HEK293 (cell line): ENCODE results near the gene CDHR1.

ENCODE experiments used
- CTCF ChIA-PET: fragments of 350-600 bp; formaldehyde crosslinking; extraction: SDS; loops from one replicate; lab custom pipeline; 2021; ENCODE audit warnings: antibody characterized with exemption; lab: Yijun Ruan, JAX
- POLR2A ChIA-PET: fragments of 300-600 bp; formaldehyde crosslinking; extraction: SDS; loops from one replicate; lab custom pipeline; 2020; ENCODE audit warnings: antibody characterized with exemption, inconsistent platforms; lab: Yijun Ruan, JAX
- H3K27ac ChIP-seq: fragments of 200-500 bp; sonication (Bioruptor generic); 2 replicates; pipeline ENCODE4 v1.5.1; 2014; ENCODE audit warnings: low read depth, low read length, control low read depth, inconsistent platforms; ENCODE audit errors: extremely low read depth
- H3K36me3 ChIP-seq, 2 experiments: fragments of 200-500 bp in 1 of 2; sonication (Bioruptor generic) in 1 of 2; 1 replicate in 1 of 2; 2 replicates in 1 of 2; pipeline ENCODE4 v1.5.1; 2014 to 2017; ENCODE audit warnings: inconsistent platforms in 2 of 2, low read length in 2 of 2; ENCODE audit not compliant: control insufficient read depth in 2 of 2, insufficient read depth in 1 of 2
- H3K4me1 ChIP-seq: fragments of 200-500 bp; sonication (Bioruptor generic); 2 replicates; pipeline ENCODE4 v1.5.1; 2014; ENCODE audit warnings: mild to moderate bottlenecking, low read length, inconsistent platforms; ENCODE audit not compliant: control insufficient read depth, insufficient read depth
- H3K4me3 ChIP-seq: 2 replicates; pipeline ENCODE4 v1.5.1; 2011; ENCODE audit warnings: low read depth, mild to moderate bottlenecking, control low read depth, low read length, moderate library complexity
- H3K9me3 ChIP-seq: fragments of 200-500 bp; sonication (Bioruptor generic); 2 replicates; pipeline ENCODE4 v1.5.1; 2014; ENCODE audit warnings: low read depth, low read length, inconsistent platforms; ENCODE audit not compliant: control insufficient read depth, insufficient read depth
- ATF2 ChIP-seq: fragments of 450-650 bp; formaldehyde crosslinking; IDR thresholded peaks from 2 replicates; pipeline ENCODE4 v1.5.1; 2016; ENCODE audit warnings: missing biosample characterization, missing genetic modification characterization, low read depth
- HOXD13 ChIP-seq: sonication (generic); formaldehyde crosslinking; IDR thresholded peaks from 2 replicates; pipeline ENCODE4 v1.8.0; 2022; ENCODE audit warnings: missing genetic modification reagents, borderline replicate concordance
- MYNN ChIP-seq: fragments of 450-650 bp; formaldehyde crosslinking; IDR thresholded peaks from 2 replicates; pipeline ENCODE4 v1.5.1; 2016; ENCODE audit warnings: missing biosample characterization, missing genetic modification characterization, borderline replicate concordance
- OVOL3 ChIP-seq: fragments of 450-650 bp; formaldehyde crosslinking; IDR thresholded peaks from 2 replicates; pipeline ENCODE4 v1.5.1; 2016; ENCODE audit warnings: missing biosample characterization, missing genetic modification characterization
- PRDM1 ChIP-seq: fragments of 450-650 bp; formaldehyde crosslinking; IDR thresholded peaks from 2 replicates; pipeline ENCODE4; 2016; ENCODE audit warnings: missing biosample characterization, missing genetic modification characterization
- YY1 ChIP-seq: fragments of 450-650 bp; formaldehyde crosslinking; IDR thresholded peaks from 2 replicates; pipeline ENCODE4 v1.5.1; 2018; ENCODE audit warnings: missing biosample characterization, missing genetic modification characterization
- ZBTB44 ChIP-seq: fragments of 450-650 bp; IDR thresholded peaks from 2 replicates; pipeline ENCODE4 v1.5.1; 2018; ENCODE audit warnings: missing biosample characterization, mild to moderate bottlenecking, missing genetic modification characterization
- ZNF112 ChIP-seq: fragments of 450-650 bp; formaldehyde crosslinking; IDR thresholded peaks from 2 replicates; pipeline ENCODE4 v1.5.0; 2017; ENCODE audit warnings: missing biosample characterization, missing genetic modification characterization
- ZNF157 ChIP-seq: fragments of 450-650 bp; formaldehyde crosslinking; IDR thresholded peaks from 2 replicates; pipeline ENCODE4 v1.5.1; 2016; ENCODE audit warnings: missing biosample characterization, missing genetic modification characterization
- ZNF239 ChIP-seq: fragments of 450-650 bp; formaldehyde crosslinking; IDR thresholded peaks from 2 replicates; pipeline ENCODE4 v1.5.1; 2016; ENCODE audit warnings: missing biosample characterization, missing genetic modification characterization
- ZNF335 ChIP-seq: fragments of 450-650 bp; formaldehyde crosslinking; conservative IDR thresholded peaks from 2 replicates; pipeline ENCODE4 v1.5.1; 2016; ENCODE audit warnings: missing biosample characterization, missing genetic modification characterization
- ZNF48 ChIP-seq: fragments of 450-650 bp; formaldehyde crosslinking; IDR thresholded peaks from 2 replicates; pipeline ENCODE4 v1.5.1; 2016; ENCODE audit warnings: missing biosample characterization, missing genetic modification characterization
- ZNF654 ChIP-seq: fragments of 450-650 bp; formaldehyde crosslinking; IDR thresholded peaks from 2 replicates; pipeline ENCODE4 v1.5.1; 2016; ENCODE audit warnings: low read depth, missing biosample characterization, missing genetic modification characterization
- ZNF768 ChIP-seq: fragments of 450-650 bp; formaldehyde crosslinking; IDR thresholded peaks from 2 replicates; pipeline ENCODE4 v1.5.1; 2018; ENCODE audit warnings: missing biosample characterization, mild to moderate bottlenecking, missing genetic modification characterization
- TF ChIP-seq, protein P1 (sequence below): fragments of 450-650 bp; formaldehyde crosslinking; IDR thresholded peaks from 2 replicates; pipeline ENCODE4 v1.5.1; 2016; ENCODE audit warnings: missing biosample characterization, missing genetic modification characterization
- TF ChIP-seq, protein P2 (sequence below): fragments of 450-650 bp; formaldehyde crosslinking; IDR thresholded peaks from 2 replicates; pipeline ENCODE4 v1.5.1; 2016; ENCODE audit warnings: missing biosample characterization, missing genetic modification characterization
- TF ChIP-seq, protein P3 (sequence below): fragments of 450-650 bp; formaldehyde crosslinking; IDR thresholded peaks from 2 replicates; pipeline ENCODE4 v1.5.0; 2017; ENCODE audit warnings: missing biosample characterization, missing genetic modification characterization, borderline replicate concordance
- TF ChIP-seq, protein P4 (sequence below): fragments of 450-650 bp; formaldehyde crosslinking; IDR thresholded peaks from 2 replicates; pipeline ENCODE4 v1.5.1; 2016; ENCODE audit warnings: missing biosample characterization, missing genetic modification characterization

CDHR1 gene

GRCh38 chr10:84201244-84201606, 6.9 kb downstream of the CDHR1 start:
- CTCF ChIA-PET = interaction anchor here (0.8 kb wide), 1 partner anchor 57 kb away, joined by 3 read pairs; no protein-coding TSS in a partner anchor
- no peak overlapping the region for H3K27ac ChIP-seq
- POLR2A ChIA-PET = no interaction called here
- no peak overlapping the region for H3K4me3 ChIP-seq
- no peak for TF ChIP-seq ZNF239 (tag by site-specific recombination)
- no peak for TF ChIP-seq ZNF157 (tag by site-specific recombination)
- no peak for TF ChIP-seq ZBTB44 (tag by site-specific recombination)
- TF ChIP-seq, protein P1, sequence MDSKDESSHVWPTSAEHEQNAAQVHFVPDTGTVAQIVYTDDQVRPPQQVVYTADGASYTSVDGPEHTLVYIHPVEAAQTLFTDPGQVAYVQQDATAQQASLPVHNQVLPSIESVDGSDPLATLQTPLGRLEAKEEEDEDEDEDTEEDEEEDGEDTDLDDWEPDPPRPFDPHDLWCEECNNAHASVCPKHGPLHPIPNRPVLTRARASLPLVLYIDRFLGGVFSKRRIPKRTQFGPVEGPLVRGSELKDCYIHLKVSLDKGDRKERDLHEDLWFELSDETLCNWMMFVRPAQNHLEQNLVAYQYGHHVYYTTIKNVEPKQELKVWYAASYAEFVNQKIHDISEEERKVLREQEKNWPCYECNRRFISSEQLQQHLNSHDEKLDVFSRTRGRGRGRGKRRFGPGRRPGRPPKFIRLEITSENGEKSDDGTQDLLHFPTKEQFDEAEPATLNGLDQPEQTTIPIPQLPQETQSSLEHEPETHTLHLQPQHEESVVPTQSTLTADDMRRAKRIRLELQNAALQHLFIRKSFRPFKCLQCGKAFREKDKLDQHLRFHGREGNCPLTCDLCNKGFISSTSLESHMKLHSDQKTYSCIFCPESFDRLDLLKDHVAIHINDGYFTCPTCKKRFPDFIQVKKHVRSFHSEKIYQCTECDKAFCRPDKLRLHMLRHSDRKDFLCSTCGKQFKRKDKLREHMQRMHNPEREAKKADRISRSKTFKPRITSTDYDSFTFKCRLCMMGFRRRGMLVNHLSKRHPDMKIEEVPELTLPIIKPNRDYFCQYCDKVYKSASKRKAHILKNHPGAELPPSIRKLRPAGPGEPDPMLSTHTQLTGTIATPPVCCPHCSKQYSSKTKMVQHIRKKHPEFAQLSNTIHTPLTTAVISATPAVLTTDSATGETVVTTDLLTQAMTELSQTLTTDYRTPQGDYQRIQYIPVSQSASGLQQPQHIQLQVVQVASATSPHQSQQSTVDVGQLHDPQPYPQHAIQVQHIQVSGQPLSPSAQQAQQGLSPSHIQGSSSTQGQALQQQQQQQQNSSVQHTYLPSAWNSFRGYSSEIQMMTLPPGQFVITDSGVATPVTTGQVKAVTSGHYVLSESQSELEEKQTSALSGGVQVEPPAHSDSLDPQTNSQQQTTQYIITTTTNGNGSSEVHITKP = no peak
- no peak for TF ChIP-seq YY1 (tag by site-specific recombination)
- TF ChIP-seq ZNF335 (tag by site-specific recombination) = no peak
- TF ChIP-seq ZNF654 (tag by site-specific recombination) = no peak
- TF ChIP-seq ZNF112 = no peak
- TF ChIP-seq, protein P2, sequence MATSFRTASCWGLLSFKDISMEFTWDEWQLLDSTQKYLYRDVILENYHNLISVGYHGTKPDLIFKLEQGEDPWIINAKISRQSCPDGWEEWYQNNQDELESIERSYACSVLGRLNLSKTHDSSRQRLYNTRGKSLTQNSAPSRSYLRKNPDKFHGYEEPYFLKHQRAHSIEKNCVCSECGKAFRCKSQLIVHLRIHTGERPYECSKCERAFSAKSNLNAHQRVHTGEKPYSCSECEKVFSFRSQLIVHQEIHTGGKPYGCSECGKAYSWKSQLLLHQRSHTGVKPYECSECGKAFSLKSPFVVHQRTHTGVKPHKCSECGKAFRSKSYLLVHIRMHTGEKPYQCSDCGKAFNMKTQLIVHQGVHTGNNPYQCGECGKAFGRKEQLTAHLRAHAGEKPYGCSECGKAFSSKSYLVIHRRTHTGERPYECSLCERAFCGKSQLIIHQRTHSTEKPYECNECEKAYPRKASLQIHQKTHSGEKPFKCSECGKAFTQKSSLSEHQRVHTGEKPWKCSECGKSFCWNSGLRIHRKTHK (tag by site-specific recombination) = no peak
- no peak for TF ChIP-seq MYNN (tag by site-specific recombination)
- TF ChIP-seq, all 188 proteins: peak for 0
- Histone ChIP-seq H3K9me3 (no peaks in the 10 kb centered on the region), H3K4me1 (0 out of 2 replicates have a peak, but pooled peaks cover 3% of the 10 kb centered on the region), H3K36me3 (no peaks in the 10 kb centered on the region)

GRCh38 chr10:84201682-84202081, 7.3 kb downstream of the CDHR1 start:
- H3K27ac ChIP-seq = no peak overlapping the region
- H3K9me3 ChIP-seq = no peaks in the 10 kb centered on the region
- no peaks in the 10 kb centered on the region for H3K36me3 ChIP-seq
- no peak overlapping the region for H3K4me3 ChIP-seq
- ChIA-PET CTCF (interaction anchor here (5.3 kb wide), 1 partner anchor 53 kb away, joined by 55 read pairs; no protein-coding TSS in a partner anchor), POLR2A (no interaction called here)
- no peaks in the 10 kb centered on the region for H3K4me1 ChIP-seq
- TF ChIP-seq HOXD13 (CRISPR knock-in tag) (no peak), OVOL3 (tag by site-specific recombination) (no peak), ZNF48 (tag by site-specific recombination) (no peak), PRDM1 (tag by site-specific recombination) (no peak), ATF2 (no peak), ZNF768 (tag by site-specific recombination) (no peak)
- TF ChIP-seq, protein P3, sequence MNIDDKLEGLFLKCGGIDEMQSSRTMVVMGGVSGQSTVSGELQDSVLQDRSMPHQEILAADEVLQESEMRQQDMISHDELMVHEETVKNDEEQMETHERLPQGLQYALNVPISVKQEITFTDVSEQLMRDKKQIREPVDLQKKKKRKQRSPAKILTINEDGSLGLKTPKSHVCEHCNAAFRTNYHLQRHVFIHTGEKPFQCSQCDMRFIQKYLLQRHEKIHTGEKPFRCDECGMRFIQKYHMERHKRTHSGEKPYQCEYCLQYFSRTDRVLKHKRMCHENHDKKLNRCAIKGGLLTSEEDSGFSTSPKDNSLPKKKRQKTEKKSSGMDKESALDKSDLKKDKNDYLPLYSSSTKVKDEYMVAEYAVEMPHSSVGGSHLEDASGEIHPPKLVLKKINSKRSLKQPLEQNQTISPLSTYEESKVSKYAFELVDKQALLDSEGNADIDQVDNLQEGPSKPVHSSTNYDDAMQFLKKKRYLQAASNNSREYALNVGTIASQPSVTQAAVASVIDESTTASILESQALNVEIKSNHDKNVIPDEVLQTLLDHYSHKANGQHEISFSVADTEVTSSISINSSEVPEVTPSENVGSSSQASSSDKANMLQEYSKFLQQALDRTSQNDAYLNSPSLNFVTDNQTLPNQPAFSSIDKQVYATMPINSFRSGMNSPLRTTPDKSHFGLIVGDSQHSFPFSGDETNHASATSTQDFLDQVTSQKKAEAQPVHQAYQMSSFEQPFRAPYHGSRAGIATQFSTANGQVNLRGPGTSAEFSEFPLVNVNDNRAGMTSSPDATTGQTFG (tag by site-specific recombination) = no peak
- TF ChIP-seq, protein P4, sequence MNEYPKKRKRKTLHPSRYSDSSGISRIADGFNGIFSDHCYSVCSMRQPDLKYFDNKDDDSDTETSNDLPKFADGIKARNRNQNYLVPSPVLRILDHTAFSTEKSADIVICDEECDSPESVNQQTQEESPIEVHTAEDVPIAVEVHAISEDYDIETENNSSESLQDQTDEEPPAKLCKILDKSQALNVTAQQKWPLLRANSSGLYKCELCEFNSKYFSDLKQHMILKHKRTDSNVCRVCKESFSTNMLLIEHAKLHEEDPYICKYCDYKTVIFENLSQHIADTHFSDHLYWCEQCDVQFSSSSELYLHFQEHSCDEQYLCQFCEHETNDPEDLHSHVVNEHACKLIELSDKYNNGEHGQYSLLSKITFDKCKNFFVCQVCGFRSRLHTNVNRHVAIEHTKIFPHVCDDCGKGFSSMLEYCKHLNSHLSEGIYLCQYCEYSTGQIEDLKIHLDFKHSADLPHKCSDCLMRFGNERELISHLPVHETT (tag by site-specific recombination) = no peak
